ENCODE results near the gene ITK.

The ITK gene

DNA sequence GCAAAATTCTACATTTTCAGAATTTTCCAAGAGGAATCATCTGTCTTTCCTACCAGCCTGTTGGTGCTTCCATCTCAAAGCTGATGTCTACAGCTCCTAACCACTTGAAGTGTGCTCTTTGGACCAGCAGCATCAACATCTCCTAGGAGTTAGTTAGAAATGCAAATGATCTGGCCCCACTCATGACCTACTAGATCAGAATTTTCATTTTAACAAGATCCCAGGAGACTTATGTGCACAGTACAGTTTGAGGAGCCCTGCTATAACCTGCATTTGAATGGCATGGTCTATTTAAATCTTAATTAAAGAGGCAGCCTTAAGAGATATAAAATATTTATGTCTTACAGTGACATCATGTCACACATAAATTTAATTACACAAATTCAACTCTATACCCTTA lies 33.8 kb downstream of the ITK start:
- Histone ChIP-seq H3K27me3 (no peaks in the 10 kb centered on the region), H3K9me3 (no peaks in the 10 kb centered on the region), H3K4me3 (no peak overlapping the region), H3K4me1 (no peaks in the 10 kb centered on the region), H3K36me3 (no peaks in the 10 kb centered on the region), H3K27ac (no peak overlapping the region)
- DNase-seq = no peak
- intact Hi-C loops (cut with DNase I; ENCODE audit: low total_unique reads) = no loop called here
- TF ChIP-seq, protein P1, sequence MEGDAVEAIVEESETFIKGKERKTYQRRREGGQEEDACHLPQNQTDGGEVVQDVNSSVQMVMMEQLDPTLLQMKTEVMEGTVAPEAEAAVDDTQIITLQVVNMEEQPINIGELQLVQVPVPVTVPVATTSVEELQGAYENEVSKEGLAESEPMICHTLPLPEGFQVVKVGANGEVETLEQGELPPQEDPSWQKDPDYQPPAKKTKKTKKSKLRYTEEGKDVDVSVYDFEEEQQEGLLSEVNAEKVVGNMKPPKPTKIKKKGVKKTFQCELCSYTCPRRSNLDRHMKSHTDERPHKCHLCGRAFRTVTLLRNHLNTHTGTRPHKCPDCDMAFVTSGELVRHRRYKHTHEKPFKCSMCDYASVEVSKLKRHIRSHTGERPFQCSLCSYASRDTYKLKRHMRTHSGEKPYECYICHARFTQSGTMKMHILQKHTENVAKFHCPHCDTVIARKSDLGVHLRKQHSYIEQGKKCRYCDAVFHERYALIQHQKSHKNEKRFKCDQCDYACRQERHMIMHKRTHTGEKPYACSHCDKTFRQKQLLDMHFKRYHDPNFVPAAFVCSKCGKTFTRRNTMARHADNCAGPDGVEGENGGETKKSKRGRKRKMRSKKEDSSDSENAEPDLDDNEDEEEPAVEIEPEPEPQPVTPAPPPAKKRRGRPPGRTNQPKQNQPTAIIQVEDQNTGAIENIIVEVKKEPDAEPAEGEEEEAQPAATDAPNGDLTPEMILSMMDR (IDR thresholded peaks at IDR 0.05) = no peak

DNA sequence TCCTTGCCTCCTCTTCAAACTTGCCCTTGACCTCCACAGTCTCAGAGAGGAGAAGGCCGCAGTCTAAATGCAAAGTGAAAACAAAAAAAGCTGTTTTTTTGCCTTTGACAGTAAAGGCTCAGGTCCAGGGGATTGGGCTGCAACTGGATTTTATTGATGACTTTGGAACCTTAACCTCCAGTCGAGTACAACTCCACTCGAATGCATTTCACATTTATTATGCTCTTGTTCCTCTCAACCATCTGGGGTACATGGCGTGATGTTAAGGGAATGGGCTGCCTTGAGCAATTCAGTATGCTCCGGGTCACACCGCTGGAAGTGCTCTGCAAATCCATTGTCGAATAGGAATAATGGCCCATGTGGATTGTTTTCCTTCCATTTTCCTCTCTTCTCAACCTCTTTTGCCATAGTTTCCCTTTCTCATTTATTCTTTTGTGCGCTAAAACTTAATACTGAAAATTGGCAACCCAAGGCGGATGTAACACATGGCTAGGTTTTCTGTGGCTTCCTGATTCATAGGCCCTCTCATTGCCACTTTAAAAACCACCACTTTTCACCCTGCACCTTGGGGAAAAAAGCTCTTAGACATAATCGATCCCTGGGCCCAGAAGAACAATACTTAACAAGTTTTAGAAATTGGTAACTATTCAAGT lies 34.3 kb downstream of the ITK start:
- no peaks in the 10 kb centered on the region for H3K27me3 ChIP-seq
- intact Hi-C loops (cut with DNase I; ENCODE audit: low total_unique reads) = no loop called here
- no peaks in the 10 kb centered on the region for H3K36me3 ChIP-seq
- no peak overlapping the region for H3K4me3 ChIP-seq
- no peaks in the 10 kb centered on the region for H3K9me3 ChIP-seq
- TF ChIP-seq, protein P1 (IDR thresholded peaks at IDR 0.05) = no peak
- no peak overlapping the region for H3K27ac ChIP-seq
- H3K4me1 ChIP-seq = no peaks in the 10 kb centered on the region
- DNase-seq = no peak

DNA sequence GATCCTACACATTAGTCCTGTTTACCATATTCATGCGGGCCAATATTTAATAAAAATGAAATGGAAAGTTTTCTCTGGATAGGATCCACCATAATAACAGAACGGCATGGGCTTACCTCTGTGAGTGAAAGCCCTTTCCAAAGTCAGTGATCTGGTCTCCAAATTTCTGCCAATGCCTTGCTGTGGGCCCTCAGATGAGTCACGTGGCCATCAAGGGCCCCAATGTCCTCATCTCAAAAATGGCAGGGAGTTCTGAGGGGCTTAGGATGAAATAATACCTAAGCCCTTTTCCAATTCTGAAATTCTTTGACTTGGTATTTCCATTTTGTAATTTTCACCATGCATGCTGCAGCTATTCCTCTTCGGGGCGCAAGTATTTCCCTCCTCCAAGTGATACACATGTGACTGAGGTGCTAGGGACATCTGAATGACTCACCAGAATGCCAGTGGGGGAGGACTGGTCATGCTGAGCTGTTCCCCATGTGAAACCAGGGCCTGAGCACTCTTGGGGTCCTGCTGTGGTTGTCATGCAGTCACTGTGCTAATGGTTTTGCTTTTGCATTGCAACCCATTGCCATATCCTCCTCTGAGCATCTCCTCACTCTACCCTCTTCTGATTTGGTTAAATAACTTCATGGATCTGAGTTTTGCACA lies 35.0 kb downstream of the ITK start:
- DNase-seq = no peak
- Histone ChIP-seq H3K27me3 (no peaks in the 10 kb centered on the region), H3K36me3 (no peaks in the 10 kb centered on the region), H3K27ac (no peak overlapping the region), H3K9me3 (no peaks in the 10 kb centered on the region), H3K4me3 (no peak overlapping the region), H3K4me1 (no peaks in the 10 kb centered on the region)
- TF ChIP-seq, protein P1 (IDR thresholded peaks at IDR 0.05) = no peak
- intact Hi-C loops (cut with DNase I; ENCODE audit: low total_unique reads) = no loop called here

DNA sequence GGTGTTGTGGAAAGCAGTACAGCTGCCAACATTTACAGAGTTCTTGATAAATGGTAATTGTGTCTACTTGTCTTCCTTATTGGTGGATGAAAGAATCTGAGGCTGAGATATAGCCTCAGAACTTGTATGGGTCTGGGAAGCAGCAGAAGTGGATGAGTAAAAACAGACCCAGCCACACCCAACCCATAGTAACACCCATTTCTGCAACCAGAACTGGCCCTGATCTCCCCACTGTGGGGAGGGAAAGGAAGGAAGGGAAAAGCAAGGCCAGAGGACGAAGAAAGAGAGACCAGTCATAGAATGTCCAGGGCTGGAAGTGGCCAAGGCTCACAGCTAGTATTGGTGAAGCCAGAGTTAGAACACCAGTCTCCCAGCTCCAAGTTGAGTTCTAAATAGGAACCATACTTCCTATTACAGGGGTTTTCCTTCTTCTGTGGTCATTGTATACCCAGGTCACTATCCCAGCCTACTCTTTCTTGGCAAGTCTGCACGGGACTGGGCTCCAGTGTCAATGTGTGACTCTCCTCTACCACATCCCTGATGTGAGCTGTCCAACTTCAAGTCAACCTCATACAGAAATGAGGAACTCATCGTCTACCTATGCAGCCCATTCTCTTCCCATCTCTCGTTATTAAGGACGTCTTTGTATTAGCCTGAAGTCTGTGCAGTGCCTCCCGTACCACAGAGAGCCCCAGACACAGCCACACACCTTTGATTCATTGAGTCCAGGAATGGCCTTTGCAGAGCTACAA lies 35.9 kb downstream of the ITK start:
- Histone ChIP-seq H3K4me1 (no peaks in the 10 kb centered on the region), H3K4me3 (no peak overlapping the region), H3K36me3 (no peaks in the 10 kb centered on the region), H3K9me3 (no peaks in the 10 kb centered on the region), H3K27me3 (no peaks in the 10 kb centered on the region), H3K27ac (no peak overlapping the region)
- intact Hi-C loops (cut with DNase I; ENCODE audit: low total_unique reads) = no loop called here
- DNase-seq = no peak
- TF ChIP-seq, protein P1 (IDR thresholded peaks at IDR 0.05) = no peak

DNA sequence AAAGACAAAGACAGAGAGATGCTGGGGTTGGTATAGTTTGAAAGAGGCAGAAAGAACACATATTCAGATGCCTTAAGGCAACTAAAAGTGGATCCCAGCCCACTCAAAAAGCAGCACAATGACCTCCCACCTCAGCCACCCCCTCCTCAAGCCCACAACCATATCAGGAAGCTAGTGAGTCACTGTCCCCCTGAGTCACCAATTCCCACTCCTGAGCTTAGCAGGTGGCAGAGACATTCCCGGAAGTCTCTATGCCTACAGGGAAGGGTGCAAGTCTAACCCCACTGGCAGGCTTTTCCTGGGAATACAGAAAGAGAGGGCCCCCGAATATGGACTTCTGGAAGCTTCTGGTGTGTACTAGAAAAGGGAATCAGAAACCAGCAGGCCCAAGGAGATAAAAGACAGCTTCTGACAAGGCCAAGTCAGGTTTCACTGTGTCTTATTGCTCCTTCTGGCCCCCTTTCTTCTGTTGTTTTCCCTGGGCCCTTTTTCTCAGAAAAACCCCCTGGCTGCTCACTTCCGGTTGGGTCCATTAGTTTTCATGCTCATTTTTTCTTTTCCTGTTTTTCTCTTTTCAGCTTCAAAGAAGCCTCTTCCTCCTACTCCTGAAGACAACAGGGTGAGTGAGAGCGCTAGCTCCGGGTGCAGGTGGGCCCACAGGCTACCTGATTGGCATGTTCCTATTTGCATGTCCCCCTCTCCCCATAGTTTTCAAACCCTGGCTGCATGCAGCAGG lies 36.8 kb downstream of the ITK start:
- intact Hi-C loops (cut with DNase I; ENCODE audit: low total_unique reads) = no loop called here
- DNase-seq = no peak

More for the DNA sequence above, 36.8 kb downstream of the ITK start:
- Histone ChIP-seq H3K4me1 (no peaks in the 10 kb centered on the region), H3K9me3 (no peaks in the 10 kb centered on the region), H3K27ac (no peak overlapping the region), H3K4me3 (no peak overlapping the region), H3K36me3 (no peaks in the 10 kb centered on the region), H3K27me3 (no peaks in the 10 kb centered on the region)
- TF ChIP-seq, protein P1 (IDR thresholded peaks at IDR 0.05) = no peak

Measured in tibial artery (tissue), 4 donors.